Activated CD4-positive, alpha-beta T cell treated with anti-CD3 and anti-CD28 coated beads, Interleukin-2, Interleukin-6, amounts not matched to agents 100 ng/mL and 50 ng/mL, durations not matched to agents 16 hours and 8 hours (primary cell): ENCODE measurements around the gene SMURF2.
A peak's percentile ranks its signal among the peaks of the same experiment; 100 is the strongest.

Experiments
- DNase-seq: peaks from one replicate; pipeline ENCODE4 v3.0.0-alpha.2; 2020

The SMURF2 gene

GRCh38 chr17:64533784-64534183, 128.3 kb downstream of the SMURF2 start:
- DNase-seq: no peak

GRCh38 chr17:64532409-64532808, 129.7 kb downstream of the SMURF2 start:
- DNase-seq: no peak

GRCh38 chr17:64531955-64532371, 130.1 kb downstream of the SMURF2 start:
- DNase-seq: no peak

- DNase-seq: no peak
Observed at GRCh38 chr17:64529221-64529620, 132.9 kb downstream of the SMURF2 start.

GRCh38 chr17:64527914-64528313, 134.2 kb downstream of the SMURF2 start:
- DNase-seq: no peak

GRCh38 chr17:64520359-64520758, 141.7 kb downstream of the SMURF2 start:
- DNase-seq: no peak

GRCh38 chr17:64519601-64520000, 142.5 kb downstream of the SMURF2 start:
- DNase-seq: no peak

- no peak for DNase-seq
Observed at GRCh38 chr17:64515829-64516228, 146.3 kb downstream of the SMURF2 start.

- no peak for DNase-seq
Observed at GRCh38 chr17:64515419-64515818, 146.7 kb downstream of the SMURF2 start.

- no peak for DNase-seq
Observed at GRCh38 chr17:64509179-64509578, 152.9 kb downstream of the SMURF2 start.

GRCh38 chr17:64508683-64509082, 153.4 kb downstream of the SMURF2 start:
- no peak for DNase-seq

- DNase-seq: peak; percentile 70
Observed at GRCh38 chr17:64507413-64507782, 154.7 kb downstream of the SMURF2 start.

- DNase-seq: peak; percentile 96
Observed at GRCh38 chr17:64506576-64507412, 155.3 kb downstream of the SMURF2 start, which contains the start of gene CEP95. TSS of gene CEP95 (plus strand) at chr17:64506977. CDS start at chr17:64507098, 121 bp downstream.

- peak; percentile 98 for DNase-seq
Observed at GRCh38 chr17:64506201-64506575, 155.9 kb downstream of the SMURF2 start, which contains the start of gene DDX5. TSS of gene DDX5 (minus strand) at chr17:64506289. CDS start at chr17:64506119, 170 bp downstream.

GRCh38 chr17:64505340-64506200, 156.5 kb downstream of the SMURF2 start:
- DNase-seq: peak; percentile 91

GRCh38 chr17:64504769-64505339, 157.3 kb downstream of the SMURF2 start:
- no peak for DNase-seq

GRCh38 chr17:64503821-64504768, 158.0 kb downstream of the SMURF2 start:
- no peak for DNase-seq

- no peak for DNase-seq
Observed at GRCh38 chr17:64503341-64503740, 158.8 kb downstream of the SMURF2 start.

GRCh38 chr17:64502809-64503208, 159.3 kb downstream of the SMURF2 start:
- DNase-seq: no peak

GRCh38 chr17:64502021-64502420, 160.1 kb downstream of the SMURF2 start:
- DNase-seq: no peak

GRCh38 chr17:64500862-64501765, 161.0 kb downstream of the SMURF2 start:
- DNase-seq: no peak
